SK-N-DZ (cell line): ENCODE data around the gene CAMTA1.

Experiments used
- DNase-seq: peaks from one replicate; pipeline ENCODE4 v3.0.0-alpha.2; 2015; ENCODE audit warnings: low spot score

Gene CAMTA1

DNA sequence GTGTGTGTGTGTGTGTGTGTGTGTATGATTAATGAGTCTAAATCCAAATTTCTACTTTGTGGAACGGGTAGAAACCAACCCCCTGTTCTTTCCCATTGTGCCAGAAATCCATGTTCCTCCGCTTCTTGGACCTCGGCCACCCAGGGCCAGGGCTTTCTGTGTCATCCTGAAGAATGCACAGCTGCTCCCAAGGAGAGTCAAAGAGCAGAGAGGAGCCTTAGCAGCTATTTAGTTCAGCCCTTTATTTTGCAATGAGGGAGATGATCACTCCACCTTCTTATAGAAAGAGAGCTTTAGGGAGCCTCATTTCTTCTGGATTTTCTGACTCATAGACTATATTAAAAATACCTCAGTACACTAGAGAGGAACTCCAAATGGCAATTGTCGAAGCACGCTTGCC lies 496.6 kb downstream of the CAMTA1 start:
- no peak for DNase-seq

DNA sequence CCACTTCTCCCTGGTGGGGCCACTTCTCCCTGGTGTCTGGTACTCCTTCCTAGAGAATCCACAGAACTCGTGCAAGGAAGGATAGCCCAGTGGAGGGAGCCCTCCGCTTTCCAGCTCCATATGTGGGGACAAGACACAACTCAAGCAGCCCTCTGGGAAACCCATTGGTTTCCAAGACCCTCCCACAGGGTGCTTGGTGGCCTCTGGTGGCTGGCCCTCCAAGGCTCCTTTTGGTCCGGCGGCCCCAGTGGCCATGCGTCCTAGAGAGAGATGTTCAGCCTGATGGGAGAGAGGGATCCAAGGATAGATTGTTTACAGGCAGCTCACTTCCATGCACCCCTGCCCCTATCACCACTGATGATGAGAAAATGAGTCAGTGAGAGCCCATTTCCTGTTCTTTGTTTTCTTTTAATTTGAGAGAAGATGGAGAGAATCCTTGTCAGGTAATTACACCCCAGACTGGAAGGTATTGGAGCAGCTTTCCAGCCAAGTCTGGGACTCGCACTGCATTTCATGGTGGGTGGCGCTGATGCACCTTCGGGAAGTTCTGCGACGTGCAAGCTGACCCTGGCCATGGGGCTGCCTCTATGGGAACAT lies 499.7 kb downstream of the CAMTA1 start:
- no peak for DNase-seq

DNA sequence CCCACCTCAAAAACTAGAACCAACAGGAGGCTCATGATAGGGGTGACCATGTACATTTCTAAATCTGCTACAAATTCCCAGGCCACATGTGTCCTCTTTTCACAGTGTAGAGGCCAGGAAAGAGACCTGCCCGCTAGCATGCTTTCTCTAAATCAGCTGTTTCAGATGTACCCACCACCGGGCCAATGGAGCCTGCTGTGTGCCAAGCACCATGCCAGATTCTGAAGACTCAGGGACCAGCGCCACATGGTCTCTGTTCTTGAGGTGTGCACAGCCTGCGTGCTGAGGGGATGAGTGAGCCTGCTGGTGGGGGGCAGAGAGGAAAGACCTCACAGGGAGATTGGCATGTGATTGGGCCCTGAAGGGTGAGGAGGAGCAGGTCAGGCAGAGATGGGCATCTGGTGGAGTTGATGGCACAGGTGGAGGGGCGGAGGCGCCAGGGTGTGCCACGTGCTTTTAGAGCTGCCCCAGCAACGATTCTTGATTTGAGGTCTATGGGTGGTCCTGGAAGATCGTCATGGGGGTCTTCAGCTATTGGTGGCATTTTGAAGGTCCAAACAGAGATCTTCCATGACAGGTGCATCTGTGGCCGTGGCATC lies 500.7 kb downstream of the CAMTA1 start:
- DNase-seq, result no peak

DNA sequence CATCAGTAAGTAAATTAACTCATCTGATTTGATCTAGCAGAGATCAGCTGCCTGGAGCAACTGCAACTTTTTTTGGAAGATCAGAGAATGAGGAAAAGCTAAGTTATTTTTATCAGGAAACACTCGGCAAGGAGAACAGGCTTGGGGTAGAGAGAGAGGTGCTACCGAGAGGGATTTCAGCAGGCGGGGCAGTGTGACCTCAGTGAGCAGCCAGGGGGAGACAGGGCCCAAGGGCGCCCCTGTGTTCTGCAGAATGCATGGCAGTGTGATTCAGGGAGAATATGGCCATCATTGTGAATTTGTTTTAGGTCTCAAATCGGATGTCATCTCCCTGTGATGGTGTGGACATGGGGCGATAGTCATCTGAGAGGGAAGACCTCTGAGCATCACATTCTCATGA lies 501.8 kb downstream of the CAMTA1 start:
- no peak for DNase-seq

DNA sequence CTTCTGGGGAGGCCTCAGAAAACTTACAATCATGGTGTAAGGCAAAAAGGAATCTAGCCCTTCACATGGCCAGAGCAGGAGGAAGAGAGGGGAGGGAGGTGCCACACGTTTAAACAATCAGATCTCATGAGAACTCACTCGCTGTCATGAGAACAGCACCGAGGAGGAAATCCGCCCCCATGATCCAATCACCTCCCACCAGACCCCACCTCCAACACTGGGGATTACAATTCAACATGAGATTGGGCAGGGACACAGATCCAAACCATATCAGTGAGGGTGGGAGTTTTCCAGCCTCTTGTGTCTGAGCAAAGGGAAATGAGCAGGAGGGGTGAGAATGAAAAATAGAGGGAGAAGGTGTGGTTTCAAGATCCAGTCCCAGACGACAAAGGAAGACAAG lies 503.7 kb downstream of the CAMTA1 start:
- DNase-seq, result no peak

DNA sequence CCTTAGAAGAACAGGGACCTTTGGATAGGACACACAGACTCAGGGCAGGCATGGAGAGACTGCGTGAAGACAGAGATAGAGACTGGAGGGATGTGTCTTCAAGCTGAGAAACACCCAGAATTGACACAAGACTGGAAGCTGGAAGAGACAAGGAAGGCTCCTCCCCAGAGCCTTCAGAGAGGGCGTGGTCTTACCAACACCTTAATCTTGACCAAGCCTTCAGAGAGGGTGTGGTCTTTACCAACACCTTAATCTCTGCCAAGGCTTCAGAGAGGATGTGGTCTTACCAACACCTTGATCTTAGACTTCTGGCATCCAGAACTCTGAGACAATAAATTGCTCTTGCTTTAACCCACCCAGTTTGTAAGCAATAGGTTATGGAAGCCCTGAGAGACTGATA lies 504.4 kb downstream of the CAMTA1 start:
- DNase-seq, result no peak

DNA sequence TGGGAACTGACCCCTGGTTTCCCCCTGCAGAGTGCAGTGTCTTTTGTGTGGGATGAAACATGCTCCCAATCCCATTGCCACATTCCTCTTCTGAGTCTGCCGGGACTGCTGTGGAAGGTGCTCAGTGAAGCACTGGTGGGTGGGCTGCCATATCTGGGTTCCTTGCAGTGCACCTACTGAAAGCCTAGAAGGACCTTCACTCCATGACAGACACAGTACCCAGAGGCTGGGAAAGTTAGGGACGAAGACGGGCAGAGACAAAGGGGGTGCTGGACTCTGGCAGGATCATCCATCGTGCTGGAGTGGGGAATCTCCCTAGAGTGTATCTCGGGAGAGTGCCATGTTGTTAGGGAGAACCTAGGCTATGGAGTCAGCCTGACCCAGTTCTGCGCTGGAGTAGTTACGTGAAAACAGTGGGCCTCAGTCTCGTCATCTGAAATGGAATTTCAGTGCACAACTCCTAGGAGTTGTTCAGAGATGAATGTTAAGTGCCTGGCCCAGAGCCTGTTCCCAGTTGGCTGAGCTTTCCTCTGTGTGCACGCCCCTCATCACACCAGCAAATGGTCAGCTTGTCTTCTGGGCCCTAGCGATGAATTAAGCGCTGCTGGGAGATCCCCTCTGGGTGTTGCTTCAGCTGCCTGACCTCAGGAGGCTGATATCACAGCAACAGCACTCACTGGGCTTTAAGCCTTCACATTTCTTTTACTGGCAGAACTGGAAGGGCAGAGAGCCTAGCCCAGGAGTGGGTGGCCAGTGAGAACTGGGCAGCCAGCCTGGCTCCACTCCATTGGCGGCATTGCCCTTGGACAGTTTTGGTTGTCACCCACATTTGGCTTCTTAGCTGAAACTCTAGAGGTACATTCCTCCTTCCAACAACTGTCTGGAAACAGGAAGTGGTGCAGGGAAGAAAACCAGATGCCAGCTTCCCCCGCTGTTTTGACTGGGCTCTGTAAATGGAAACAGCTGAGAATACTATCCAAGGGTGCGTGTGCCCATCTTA lies 506.0 kb downstream of the CAMTA1 start:
- no peak for DNase-seq

DNA sequence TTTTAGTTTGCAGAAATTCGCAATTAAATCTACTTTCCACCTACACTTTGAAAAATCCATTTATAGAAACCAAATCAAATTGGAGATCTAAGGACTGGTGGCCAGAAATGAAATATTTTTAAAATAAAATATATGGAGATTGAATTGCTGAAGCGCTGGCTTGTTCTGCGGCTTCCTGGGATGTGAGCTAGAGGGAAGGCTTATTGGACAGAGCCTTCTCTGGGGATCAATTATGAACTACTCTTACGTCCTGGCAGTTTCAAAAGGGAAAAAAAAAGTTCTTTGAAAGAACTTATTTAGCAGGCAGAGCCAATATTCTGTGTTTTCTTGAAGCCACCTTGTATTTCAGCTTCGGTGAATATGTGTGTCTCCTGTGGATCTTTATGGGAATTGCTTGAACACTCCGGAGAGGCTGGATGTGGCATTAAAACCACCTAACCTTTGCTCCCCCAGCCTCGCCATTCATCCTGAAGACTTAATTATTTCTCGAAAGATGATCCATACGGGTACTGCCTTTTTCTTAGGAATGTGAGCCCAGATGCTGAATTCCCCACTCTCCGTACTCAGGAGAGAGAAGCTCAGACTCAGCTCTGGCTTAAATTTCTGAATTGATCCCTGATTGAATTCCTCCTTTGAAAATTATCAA lies 506.9 kb downstream of the CAMTA1 start:
- DNase-seq, result no peak

DNA sequence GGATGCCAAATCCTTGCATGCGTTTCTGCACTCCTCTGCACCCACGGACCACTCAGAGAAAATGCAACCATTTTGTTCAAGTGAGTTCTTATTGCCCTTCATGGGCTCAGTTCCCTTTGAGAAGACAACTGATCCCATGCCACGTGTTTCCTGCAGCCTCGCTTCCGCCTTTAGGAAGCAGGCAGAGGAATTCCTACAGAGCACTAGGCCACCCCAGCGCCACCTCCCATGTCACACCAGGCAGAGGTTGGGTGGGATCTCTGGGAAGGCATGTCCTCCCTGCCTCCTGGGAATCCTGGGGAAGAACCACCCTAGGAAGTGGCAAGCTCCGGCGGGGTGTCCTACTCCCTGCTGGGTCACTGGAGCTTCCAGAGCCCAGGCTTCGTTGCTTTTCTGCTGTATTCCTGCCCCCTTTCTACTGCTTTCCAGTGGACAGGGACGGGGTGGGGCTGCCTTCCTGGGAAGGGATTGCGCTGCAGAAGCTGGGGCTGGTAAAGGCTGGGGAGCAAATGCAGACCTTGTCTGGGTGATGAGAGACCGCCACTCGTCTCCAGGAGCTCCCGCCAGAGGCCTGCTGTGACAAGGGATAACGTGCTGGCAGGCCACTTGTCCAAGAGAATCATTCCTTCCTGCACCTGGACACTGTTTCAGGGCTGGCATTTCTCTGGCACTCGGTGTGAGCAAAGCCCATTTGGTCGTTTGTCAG lies 507.6 kb downstream of the CAMTA1 start:
- no peak for DNase-seq

DNA sequence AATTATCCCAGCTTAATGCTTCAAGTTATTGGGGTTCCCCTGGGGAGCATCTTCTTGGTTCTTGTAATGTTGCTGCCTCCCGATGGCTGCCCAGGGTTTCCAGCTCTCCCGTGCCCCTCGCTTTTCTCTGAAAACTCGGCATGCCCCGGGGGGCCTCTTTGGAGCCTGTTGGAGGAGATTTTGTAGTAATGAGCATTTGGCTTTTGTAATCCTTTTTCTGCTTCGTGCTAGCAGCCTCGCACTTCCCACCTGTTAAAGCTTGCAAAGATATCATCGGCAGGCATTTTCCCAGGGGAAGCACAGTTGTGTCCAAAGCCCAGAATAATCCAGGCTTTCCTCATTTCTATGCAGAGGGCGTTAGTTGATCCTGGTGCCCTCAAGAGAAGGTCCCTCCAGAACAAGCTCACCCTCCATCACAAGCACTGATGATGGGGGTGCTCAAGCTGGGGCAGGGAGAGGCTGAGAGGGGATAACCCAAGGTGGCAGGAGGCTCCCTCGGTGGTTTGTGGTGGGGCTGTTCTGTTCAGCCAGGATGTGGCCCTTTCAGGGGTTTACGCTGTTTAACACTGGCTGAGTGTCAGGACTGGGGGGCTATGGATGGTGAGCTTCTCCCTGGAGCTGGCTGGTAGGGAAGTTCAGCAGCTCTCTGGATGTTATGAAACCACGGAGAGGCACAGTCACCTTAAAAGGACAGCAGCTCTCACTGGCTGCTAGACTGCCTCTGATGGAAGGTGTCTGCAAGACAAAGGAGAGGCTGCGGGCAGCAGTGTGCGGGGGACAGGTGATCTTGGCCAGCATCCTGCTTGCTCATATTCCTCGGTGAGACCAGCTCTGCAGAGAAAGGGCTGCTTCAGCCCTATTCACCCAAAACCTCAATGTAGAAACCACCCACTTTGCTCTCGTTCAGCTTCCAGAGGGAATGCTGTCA lies 508.7 kb downstream of the CAMTA1 start:
- peak; percentile 9 for DNase-seq

DNA sequence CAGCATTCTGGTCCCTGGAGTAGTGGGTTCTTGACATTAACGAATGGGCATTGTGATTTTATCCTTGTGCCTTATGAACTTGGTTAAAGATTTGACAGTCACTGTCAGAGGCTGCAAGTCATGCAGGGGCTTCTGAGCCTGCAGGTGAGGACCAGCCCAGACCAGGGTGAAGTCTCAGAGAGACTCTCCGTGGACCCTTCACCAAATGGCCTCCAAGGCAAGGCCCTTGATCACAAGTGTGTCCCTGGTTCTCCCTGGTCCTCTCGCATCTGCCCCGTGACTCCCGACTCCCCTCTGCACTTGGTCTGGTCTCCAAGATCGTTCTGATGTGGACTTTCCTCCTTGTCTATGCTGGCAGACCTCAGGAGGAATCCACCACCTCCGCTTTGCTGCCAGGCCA lies 509.4 kb downstream of the CAMTA1 start:
- no peak for DNase-seq

DNA sequence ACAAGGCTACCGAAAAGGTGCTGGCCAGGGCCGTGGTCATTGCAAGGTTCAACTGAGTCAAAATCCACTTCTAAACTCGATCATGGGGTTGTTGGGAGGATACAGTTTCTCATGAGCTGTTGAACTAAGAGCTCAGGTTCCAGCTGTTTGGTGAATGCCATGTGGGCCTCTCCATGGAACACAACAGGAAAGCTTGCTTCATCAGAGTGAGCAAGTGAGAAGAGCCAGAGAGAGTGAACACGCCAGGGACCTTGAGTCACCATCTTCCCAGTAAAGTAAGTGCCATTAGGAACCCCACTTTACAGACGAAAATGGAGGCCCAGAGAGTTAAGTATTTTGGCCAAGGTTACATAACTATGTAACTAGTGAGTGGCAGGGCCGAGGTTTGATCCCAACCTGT lies 510.7 kb downstream of the CAMTA1 start:
- DNase-seq, result no peak

DNA sequence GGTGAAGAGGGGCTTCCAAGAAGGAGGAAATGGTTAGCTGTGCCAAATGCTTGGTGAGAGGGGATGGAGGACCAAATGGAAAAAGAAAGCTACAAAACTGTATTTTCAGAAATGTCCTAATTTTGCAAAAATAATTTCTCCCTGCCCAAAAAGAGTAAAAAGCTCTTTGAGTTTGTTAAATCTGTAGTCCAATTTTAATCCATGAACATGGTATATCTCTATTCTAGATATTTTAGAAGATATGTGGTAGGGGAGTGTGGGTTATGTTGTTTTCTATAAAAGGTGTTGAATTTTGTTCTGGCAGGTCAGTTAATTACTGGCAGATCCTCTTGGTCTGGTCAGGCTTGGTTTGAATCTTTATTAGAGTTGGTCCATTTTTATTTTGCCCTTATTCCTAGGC lies 511.7 kb downstream of the CAMTA1 start:
- no peak for DNase-seq

DNA sequence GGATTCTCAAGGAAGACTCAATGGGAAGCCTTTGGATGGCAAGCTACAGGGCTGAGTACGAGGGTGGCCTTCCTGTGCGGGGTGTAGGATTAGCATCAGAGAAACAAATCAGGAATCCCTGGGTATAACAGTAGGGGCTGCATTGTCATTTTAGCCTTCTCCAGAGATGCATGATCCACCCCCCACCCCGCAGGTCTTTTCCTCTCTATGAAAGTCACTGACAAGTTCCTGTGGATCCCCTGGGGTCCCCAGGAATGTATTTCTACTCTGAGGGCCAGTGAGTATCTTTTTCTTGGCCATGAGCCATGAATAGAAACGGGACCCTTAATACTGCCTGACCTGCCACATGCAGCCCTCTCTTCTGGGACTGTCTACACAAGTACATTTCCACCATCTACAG lies 512.9 kb downstream of the CAMTA1 start:
- no peak for DNase-seq

DNA sequence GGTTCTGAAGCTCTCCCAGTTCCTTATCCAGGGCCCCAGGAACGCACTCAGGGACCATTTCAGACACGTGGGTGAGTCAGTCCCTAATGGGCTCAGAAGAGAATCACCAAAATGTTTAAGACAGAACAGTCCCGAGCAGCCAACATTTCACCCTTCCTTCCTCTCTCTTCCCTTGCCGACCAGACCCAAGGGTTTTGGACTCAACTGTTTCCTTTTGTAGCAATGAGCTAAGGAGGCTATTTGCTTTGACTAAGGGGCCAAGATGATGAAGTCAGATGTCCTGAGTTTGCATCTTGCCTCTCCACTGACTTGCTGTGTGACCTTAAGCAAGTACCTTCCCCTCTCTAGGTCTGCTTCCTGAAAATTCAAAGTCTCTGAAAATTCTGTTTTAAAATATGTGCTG lies 513.5 kb downstream of the CAMTA1 start:
- no peak for DNase-seq

DNA sequence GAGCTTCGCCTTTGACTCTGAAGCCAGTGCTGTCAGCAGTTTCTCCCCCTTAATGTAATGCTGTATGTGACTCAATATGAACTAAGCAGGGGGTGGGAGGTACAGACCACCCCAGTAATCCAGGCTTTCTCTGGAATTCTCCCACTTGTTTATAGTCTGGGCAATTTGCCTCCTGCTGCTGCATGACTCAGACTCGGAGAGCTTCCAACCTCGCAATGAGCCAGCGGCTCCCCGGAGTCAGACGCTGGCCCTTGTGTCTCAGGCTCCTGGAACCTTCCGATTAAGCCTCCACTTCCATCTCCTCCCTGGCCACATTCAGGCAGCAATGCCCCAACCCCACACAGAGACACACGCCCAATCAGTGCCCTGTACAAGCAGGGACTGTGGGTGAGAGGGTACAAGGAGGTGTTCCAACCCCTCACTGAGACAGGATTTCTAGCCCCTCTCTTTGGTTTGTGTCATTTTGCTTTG lies 514.1 kb downstream of the CAMTA1 start:
- no peak for DNase-seq

DNA sequence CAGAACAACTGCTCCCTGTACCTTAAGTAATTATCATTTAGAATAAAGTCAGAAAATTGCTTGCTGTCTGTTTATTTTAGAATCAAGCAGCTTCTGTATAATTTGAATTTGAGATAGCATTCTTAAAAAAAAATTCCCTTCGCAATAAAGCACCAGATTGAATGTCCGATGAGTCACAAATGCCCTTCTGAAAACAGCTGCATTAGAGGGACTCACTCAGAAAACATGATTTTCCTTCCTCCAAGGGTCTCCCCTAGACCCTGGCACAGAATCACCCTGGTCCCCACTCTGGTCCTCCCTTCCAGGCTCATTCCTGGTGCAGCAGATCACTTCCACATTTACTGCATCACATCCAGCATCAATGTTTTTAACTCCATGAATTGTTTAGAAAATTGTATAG lies 514.7 kb downstream of the CAMTA1 start:
- no peak for DNase-seq

DNA sequence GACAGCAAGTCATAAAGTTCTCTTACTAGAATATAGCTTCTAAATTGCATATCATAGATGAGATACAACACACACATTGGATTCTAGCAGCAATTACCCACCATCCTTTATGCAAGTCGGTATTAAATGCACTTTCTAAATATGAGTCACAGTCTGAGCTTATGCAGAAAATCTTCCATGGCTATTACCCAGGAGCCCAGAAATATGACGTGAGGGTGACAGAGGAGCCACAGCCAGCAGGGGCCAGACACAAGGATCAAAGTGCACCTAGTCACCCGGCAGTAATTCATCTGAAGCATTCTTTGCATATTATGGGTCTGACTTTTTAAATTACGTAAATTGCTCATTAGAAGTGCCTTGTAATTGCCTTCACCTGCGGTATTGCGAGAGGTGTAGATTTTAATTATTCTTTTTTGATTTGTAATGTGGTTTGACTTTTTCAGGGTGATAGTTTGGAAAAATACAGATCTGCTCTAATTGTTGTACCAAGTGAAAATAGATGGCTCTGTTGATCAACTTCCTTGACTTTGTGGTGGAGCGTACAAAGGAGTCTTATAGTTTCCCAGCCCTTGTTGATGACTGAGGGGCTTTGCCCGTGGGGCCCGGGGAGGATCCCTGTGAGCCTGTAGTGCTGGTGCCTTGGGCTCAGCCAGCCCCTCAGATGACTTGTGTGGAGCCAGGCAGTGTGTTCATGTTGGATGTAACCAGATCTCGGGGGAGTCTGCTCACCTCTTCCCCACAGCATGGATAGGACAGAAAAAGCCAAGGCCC lies 515.8 kb downstream of the CAMTA1 start:
- no peak for DNase-seq

DNA sequence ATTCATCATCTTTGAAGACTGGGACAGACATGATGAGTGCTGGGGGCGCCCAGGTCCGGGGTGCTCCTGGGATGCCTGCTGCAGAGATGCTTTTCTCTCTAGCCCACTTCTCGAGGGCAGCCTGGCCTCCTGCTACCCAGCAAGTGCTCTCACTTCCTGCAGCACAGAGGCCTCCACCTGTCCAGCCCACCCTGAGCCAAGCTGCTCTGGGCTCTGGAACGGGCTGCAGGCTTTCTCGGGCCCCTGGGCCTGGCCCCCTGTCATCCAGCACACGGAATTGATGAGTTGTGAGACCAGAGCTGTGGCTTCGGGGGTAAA lies 516.4 kb downstream of the CAMTA1 start:
- no peak for DNase-seq

DNA sequence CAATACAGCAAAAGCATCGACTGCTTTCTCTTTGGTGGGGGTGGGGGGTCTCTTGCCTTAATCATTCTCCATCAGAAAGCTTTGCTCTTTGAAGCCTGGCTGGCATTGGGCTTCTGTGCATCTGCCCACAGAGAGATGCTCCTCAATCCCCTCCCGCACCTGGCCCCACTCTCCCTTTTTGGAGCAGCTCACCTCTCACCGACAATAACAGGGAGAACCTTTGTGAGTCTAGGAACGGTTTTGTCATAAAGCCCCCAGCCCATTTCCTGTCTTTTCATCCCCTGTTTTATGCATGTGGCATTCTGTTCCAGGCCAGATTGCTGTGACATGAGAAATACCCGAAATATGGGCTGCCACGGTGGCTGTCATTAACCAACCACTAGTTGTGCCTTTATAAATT lies 516.9 kb downstream of the CAMTA1 start:
- DNase-seq, result no peak
